Kidney capillary endothelial cell (primary cell): ENCODE data around the gene PPP2R5E.
A peak's percentile ranks its signal among the peaks of the same experiment; 100 is the strongest.
"Not testable (repeated sequence)": the region's sequence is repeated elsewhere in the genome, so short reads cannot be mapped to it uniquely, and the experiment has no call there.

ENCODE experiments used
- DNase-seq: peaks from one replicate; pipeline ENCODE4 v3.0.0-alpha.2; 2018; ENCODE audit warnings: low spot score

PPP2R5E gene

GRCh38 chr14:63371613-63372012 is 171.6 kb downstream of the PPP2R5E start:
- DNase-seq: not testable (repeated sequence)

DNA sequence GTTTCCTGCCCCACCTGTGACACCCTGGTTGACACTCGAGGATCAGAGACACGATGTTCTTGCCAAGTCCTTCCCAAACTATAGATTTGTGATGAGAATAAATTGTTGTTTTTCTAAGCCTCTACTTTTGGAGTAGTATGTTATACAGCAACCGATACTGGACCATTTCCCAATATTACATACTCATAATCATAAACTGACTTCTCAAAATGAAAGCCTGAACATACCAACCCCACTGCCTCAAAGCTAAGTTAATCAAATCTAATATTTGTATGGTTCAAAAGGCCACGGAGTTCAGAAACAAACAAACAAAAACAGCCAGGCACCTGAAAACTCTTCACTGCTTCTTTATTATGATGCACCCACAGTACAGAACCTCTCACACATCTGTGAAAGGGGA is 172.1 kb downstream of the PPP2R5E start:
- no peak for DNase-seq

GRCh38 chr14:63367742-63368364 is 175.3 kb downstream of the PPP2R5E start:
- no peak for DNase-seq

DNA sequence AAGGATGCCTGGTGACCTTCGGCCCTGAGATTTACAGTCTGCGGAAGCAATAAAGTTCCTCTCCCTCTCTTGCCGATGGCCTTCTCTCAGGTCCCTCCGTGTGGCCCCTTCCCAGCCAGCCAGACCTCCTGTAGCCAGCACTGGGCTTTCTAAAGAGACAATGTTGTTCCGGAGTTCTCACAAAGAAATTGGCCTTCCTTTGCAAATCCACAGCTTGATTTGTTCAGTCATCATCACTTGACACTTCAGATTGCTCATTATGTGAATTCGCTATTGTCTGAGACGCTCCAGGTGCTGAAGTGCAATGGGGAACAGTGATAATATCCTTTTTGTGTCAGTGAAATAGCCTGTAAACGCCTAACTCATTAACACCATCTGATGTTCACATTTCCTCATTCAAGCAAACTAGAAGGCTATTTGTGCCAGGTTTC is 180.8 kb downstream of the PPP2R5E start:
- DNase-seq: no peak

- DNase-seq: no peak
Observed at GRCh38 chr14:63361790-63362189, 181.4 kb downstream of the PPP2R5E start.

DNA sequence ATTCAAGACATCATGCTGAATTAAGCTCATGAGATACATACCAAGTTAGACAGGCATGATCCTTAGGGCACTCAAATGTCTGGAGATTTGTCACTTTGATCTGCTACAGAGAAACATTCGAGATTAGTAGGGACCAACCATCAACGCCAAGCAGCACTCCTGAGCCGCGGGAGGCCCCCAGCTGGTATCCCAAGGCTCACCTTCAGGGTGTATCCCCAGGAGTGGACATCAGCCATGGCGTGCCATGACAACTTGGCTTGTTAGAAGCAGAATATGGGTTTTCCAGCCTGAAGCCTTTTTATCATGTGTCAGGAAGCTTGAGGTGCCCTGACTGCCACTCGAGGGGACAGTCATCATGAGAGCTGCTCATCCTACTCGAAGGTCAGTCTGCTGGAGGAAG is 185.3 kb downstream of the PPP2R5E start:
- DNase-seq: no peak

DNA sequence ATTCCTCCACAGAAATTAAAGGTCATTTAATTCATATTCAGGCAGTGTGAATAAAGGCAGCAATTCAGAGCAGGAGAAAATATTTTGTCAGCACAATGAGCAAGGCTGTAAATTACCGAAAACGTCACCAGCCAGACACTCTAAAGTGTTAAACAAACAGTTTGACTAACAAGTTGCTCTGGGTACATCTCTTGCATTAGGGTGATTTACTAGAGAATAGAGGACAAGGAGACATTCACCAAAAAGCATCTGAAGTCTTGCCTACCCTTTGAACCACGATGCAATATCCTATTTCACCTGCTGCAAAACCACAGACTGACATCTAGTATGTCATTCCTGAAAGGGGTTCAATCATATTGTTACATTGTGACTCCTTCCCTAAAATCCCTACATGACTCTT is 197.4 kb downstream of the PPP2R5E start:
- DNase-seq: no peak

DNA sequence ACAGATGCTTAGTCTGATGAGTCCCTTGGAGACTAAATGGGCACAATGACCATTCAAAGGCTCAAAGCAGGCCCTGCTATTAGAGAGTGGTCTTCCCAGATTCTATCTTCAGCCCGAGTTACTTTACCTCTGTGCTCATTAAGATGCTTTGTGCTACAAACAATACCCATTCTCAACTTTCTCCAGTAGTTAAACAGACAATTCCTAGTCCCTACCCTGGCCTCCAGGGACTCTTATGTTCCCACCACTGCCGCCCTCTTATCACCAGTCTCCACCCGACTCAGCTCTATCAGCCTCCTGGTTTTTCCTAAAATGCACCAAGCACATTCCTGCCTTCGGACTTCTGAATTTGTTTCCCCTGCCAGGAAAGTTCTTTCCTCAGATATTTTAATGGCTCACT is 198.8 kb downstream of the PPP2R5E start:
- DNase-seq: no peak

- peak; percentile 86 for DNase-seq
Observed at GRCh38 chr14:63343878-63344277, 199.3 kb downstream of the PPP2R5E start.

GRCh38 chr14:63342371-63342770 is 200.8 kb downstream of the PPP2R5E start:
- no peak for DNase-seq

DNA sequence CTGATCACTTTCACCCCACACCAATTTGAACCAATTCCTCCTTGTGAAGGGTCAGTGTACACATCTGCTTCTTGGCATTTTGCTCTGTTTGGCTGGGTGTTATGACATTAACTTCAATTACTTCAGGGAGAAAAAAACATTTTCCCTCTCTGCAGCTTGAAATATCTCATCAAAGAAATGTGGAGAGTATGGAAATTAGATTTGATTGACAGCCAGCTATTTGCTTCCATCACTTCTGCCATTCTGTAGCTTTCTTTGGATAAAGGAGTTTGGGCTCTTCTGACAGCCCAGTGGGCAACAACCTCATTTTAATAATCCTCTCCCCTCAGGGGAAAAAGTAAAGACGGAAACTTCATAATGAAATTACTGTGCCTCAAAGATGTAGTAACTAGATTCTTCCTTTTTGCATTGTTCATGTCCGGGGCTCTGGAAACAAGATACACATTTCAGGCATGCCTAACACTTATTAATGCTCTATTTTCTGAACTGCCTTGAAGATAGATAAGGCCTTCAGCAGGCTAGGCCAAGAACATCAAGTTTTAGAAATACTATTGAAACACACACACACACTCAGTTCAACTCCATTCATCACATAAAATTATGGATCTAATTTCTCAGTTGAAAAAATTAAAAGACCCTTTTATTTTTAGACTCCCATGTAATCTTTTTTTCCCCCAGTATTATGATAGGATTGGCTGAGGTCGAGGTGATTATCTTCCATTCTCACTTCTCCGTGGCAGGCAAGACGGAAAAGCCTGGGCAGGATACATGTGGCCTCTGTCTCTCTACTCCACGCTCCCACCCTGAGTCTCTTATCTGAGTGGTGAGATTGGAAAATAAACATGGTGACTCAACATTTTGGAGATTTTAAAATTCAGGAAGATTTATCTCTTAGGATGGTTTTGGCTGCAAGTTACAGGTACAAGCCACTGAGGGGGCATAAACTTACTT is 214.1 kb downstream of the PPP2R5E start:
- no peak for DNase-seq

GRCh38 chr14:63326840-63327239 is 216.3 kb downstream of the PPP2R5E start:
- no peak for DNase-seq

GRCh38 chr14:63322897-63323573 is 220.1 kb downstream of the PPP2R5E start:
- peak; percentile 71 for DNase-seq

DNA sequence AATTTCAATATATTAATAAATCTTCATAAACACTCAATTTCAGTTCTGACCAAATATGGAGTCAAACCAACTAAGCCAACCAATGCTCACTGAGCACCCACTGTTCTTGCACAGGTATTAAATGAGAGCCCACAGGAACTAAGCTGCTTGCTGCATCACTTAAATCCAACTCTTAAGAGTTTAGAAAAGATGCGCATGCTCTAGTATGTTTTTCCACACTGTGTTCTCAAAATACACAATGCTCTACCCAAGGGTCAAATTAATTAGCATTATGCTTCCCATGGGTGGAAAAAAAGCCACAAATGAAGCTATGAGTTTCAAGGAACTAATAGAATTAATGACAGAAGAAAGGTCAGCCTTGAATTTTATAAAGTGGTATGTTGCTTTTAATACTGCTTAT is 220.7 kb downstream of the PPP2R5E start:
- DNase-seq: no peak
